SKM-1 treated with dmso at 0.1 percent for 144 hours (cell line): Measurements from ENCODE around the gene COL5A1.

ENCODE experiments used
- DNase-seq: peaks from one replicate; lab custom pipeline; 2025; ENCODE audit not compliant: unreplicated experiment; lab: John Stamatoyannopoulos, UW

COL5A1 gene

GRCh38 chr9:134606951-134607731, 34.5 kb upstream of the COL5A1 start:
- DNase-seq, result no peak

- DNase-seq, result no peak
These were observed 33.6 kb upstream of the COL5A1 start for GRCh38 chr9:134607971-134608370.

- no peak for DNase-seq
These were observed 30.6 kb upstream of the COL5A1 start for GRCh38 chr9:134611046-134611445.

GRCh38 chr9:134612309-134612708, 29.3 kb upstream of the COL5A1 start:
- no peak for DNase-seq

GRCh38 chr9:134612715-134613114, 28.9 kb upstream of the COL5A1 start:
- no peak for DNase-seq

GRCh38 chr9:134614256-134614655, 27.3 kb upstream of the COL5A1 start:
- no peak for DNase-seq

GRCh38 chr9:134616341-134616740, 25.3 kb upstream of the COL5A1 start:
- DNase-seq, result no peak

GRCh38 chr9:134617246-134617645, 24.4 kb upstream of the COL5A1 start:
- no peak for DNase-seq

- no peak for DNase-seq
These were observed 23.8 kb upstream of the COL5A1 start for GRCh38 chr9:134617836-134618162.

GRCh38 chr9:134618163-134618832, 23.3 kb upstream of the COL5A1 start:
- no peak for DNase-seq

- no peak for DNase-seq
These were observed 22.7 kb upstream of the COL5A1 start for GRCh38 chr9:134618833-134619447.

- no peak for DNase-seq
These were observed 22.1 kb upstream of the COL5A1 start for GRCh38 chr9:134619448-134619982.

GRCh38 chr9:134619983-134620661, 21.5 kb upstream of the COL5A1 start:
- DNase-seq, result no peak

GRCh38 chr9:134620751-134621557, 20.6 kb upstream of the COL5A1 start:
- no peak for DNase-seq

GRCh38 chr9:134621558-134622110, 20.0 kb upstream of the COL5A1 start:
- no peak for DNase-seq

- no peak for DNase-seq
These were observed 18.7 kb upstream of the COL5A1 start for GRCh38 chr9:134622896-134623257.

- no peak for DNase-seq
These were observed 18.1 kb upstream of the COL5A1 start for GRCh38 chr9:134623258-134624066.

- DNase-seq, result no peak
These were observed 17.4 kb upstream of the COL5A1 start for GRCh38 chr9:134624137-134624591.

GRCh38 chr9:134624621-134625181, 16.9 kb upstream of the COL5A1 start:
- DNase-seq, result no peak
